HG03571 (cell line): ENCODE measurements around the gene CA7.
A peak's percentile ranks its signal among the peaks of the same experiment; 100 is the strongest.

Experiments used
- ATAC-seq: cut with Tn5 transposase; IDR thresholded peaks from one replicate; pipeline ENCODE4 v1.9.1; 2021; ENCODE audit not compliant: unreplicated experiment

CA7 gene

GRCh38 chr16:66844342-66845079, at the start of gene CA7:
TSS of gene CA7 (plus strand) at chr16:66844414. CDS start at chr16:66844488, 74 bp downstream.
- no peak for ATAC-seq

- ATAC-seq = no peak
Observed at GRCh38 chr16:66798161-66798560, 46.1 kb upstream of the CA7 start.

GRCh38 chr16:66800856-66801255, 43.4 kb upstream of the CA7 start:
- no peak for ATAC-seq

GRCh38 chr16:66801320-66802105, 42.7 kb upstream of the CA7 start, which contains the start of gene TERB1:
TSS of gene TERB1 (minus strand) at chr16:66801584. CDS start at chr16:66796798, 4,786 bp downstream.
- no peak for ATAC-seq

- no peak for ATAC-seq
Observed at GRCh38 chr16:66802159-66802558, 42.1 kb upstream of the CA7 start.

GRCh38 chr16:66809765-66810164, 34.4 kb upstream of the CA7 start:
- no peak for ATAC-seq

- no peak for ATAC-seq
Observed at GRCh38 chr16:66810391-66810790, 33.8 kb upstream of the CA7 start.

GRCh38 chr16:66811043-66811442, 33.2 kb upstream of the CA7 start:
- no peak for ATAC-seq

- no peak for ATAC-seq
Observed at GRCh38 chr16:66814734-66815133, 29.5 kb upstream of the CA7 start.

- no peak for ATAC-seq
Observed at GRCh38 chr16:66824006-66824405, 20.2 kb upstream of the CA7 start.

- peak; percentile 82 for ATAC-seq
Observed at GRCh38 chr16:66830422-66831404, 13.5 kb upstream of the CA7 start, which contains the start of gene NAE1. TSS of gene NAE1 (minus strand) at chr16:66830976. CDS start at chr16:66830899, 77 bp downstream.

- no peak for ATAC-seq
Observed at GRCh38 chr16:66832190-66832589, 12.0 kb upstream of the CA7 start.

GRCh38 chr16:66832661-66833305, 11.4 kb upstream of the CA7 start:
- no peak for ATAC-seq

- ATAC-seq = no peak
Observed at GRCh38 chr16:66834746-66835145, 9.5 kb upstream of the CA7 start.

- no peak for ATAC-seq
Observed at GRCh38 chr16:66840883-66841282, 3.3 kb upstream of the CA7 start.

- no peak for ATAC-seq
Observed at GRCh38 chr16:66841366-66841765, 2.8 kb upstream of the CA7 start.

GRCh38 chr16:66842765-66843164, 1.4 kb upstream of the CA7 start:
- ATAC-seq = no peak

- ATAC-seq = no peak
Observed at GRCh38 chr16:66843191-66843590, 1.0 kb upstream of the CA7 start.

GRCh38 chr16:66844009-66844341, 239 bp upstream of the CA7 start:
- no peak for ATAC-seq

- ATAC-seq = no peak
Observed at GRCh38 chr16:66845080-66845410, 831 bp downstream of the CA7 start.

GRCh38 chr16:66845791-66846221, 1.6 kb downstream of the CA7 start:
- ATAC-seq = no peak
